ENCODE data around the gene ACER3. TPM values are rescaled to one million over a fixed set of nuclear protein-coding genes. Genes with fewer than 3 reads are reported as not detected.
A peak's percentile ranks its signal among the peaks of the same experiment; 100 is the strongest.
"Not testable (repeated sequence)": the region's sequence is repeated elsewhere in the genome, so short reads cannot be mapped to it uniquely, and the experiment has no call there.

ACER3 gene
- total RNA-seq, 1 donor from 2014 or later = 22.1 TPM

DNA sequence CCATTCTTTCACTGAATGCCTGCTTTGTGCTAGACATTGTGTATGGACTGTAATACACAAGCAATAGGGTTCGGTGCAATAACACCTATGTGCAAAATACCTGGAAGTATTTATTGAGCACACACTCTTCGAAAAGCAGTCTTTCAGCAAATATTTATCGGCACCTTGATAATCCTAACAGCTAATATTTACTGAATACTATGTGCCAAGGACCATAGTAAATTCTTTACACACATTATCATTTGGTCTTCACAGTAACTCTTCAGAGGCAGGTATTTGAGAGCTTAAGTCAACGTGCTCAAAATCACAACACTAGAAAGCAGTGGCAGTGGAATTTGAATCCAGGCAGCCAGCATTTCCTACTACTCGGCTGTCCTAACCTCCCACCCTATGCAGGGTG is 175.7 kb downstream of the ACER3 start:
- DNase-seq (ENCODE audit: extremely low read depth, low read depth, low spot score) = no peak

DNA sequence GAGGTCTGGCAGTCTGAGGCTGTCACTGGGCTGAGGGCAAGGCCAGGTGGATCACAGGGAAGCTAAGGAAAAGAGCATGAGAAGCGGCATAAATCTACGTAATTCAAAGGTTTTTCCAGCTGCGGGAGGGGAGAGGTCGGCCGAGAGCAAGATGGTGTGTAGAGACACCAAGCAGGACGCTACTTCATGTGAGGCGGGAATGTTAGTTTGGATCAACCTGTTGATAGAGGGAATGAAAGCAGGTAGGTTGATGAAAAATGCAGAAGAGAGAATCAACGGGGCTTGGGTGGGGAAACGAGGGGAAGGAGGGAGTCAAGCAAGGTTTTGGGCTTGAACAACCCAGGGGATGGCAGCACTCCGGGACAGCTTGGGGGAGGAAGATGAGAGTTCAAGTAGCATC is 176.3 kb downstream of the ACER3 start:
- no peak for DNase-seq (ENCODE audit: extremely low read depth, low read depth, low spot score)

DNA sequence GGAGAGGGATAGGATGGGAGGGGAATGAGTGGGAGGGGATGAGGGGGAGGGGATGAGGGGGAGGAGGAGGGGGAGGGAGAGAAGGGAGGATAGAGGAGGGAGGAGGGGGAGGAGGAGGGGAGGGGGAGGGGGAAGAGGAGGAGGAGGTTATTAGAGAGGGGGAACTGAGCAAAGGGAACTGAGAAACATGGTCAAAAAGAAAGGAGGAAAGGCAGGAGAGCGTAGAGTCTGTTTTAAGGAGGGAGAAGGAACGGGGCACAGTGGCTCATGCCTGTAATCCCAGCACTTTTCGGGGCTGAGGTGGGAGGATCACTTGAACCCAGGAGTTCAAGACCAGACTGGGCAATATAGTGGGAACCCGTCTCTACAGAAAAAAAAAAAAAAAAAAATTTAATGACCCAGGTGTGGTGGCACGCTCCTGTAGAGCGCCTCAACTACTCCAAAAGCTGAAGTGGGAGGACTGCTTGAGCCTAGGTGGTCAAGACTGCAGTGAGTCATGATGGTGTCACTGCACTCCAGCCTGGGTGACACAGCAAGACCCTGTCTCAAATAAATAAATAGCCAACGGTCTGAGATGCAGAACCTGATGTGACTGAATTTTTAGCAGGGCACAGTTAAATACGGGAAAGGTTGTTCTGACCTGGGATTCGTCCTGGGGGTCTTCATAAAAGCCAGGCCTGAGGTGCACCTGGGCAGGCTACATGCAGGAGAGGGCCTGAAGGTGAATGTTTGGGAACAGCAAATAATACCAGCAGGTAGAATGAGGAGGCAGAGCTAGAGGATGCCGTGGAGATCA is 177.5 kb downstream of the ACER3 start:
- no peak for DNase-seq (ENCODE audit: extremely low read depth, low read depth, low spot score)

DNA sequence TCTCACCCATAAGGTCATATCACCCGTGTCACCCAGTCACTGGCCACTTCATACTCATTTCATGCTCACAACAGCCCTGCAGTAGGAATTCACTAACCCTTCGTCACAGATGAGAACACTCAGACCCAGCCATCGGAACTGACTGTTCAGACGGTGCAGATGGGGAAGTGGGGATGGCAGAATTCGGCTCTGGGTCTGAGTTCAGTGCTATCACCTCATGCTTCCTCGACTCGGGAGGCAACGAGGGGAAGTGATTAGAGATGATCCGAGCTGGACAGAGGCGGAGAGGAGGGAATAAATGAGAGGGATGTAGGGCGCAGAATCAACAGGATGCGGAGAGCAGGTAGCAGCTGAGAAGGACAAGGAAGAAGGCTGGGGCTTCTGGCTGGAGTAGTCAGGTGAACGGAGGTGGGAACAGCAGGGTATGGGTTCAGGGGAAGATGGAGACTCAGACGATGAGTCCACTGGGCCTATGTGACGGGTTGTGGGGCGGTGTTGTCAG is 178.2 kb downstream of the ACER3 start:
- DNase-seq (ENCODE audit: extremely low read depth, low read depth, low spot score) = no peak

DNA sequence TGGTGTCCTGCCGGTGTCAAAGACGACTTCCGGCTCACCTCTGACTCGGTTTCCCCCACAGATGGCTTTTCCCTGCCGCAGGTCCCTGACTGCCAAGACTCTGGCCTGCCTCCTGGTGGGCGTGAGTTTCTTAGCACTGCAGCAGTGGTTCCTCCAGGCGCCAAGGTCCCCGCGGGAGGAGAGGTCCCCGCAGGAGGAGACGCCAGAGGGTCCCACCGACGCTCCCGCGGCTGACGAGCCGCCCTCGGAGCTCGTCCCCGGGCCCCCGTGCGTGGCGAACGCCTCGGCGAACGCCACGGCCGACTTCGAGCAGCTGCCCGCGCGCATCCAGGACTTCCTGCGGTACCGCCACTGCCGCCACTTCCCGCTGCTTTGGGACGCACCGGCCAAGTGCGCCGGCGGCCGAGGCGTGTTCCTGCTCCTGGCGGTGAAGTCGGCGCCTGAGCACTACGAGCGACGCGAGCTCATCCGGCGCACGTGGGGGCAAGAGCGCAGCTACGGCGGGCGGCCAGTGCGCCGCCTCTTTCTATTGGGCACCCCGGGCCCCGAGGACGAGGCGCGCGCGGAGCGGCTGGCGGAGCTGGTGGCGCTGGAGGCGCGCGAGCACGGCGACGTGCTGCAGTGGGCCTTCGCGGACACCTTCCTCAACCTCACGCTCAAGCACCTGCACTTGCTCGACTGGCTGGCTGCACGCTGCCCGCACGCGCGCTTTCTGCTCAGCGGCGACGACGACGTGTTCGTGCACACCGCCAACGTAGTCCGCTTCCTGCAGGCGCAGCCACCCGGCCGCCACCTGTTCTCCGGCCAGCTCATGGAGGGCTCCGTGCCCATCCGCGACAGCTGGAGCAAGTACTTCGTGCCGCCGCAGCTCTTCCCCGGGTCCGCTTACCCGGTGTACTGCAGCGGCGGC is 179.0 kb downstream of the ACER3 start:
- no peak for DNase-seq (ENCODE audit: extremely low read depth, low read depth, low spot score)

DNA sequence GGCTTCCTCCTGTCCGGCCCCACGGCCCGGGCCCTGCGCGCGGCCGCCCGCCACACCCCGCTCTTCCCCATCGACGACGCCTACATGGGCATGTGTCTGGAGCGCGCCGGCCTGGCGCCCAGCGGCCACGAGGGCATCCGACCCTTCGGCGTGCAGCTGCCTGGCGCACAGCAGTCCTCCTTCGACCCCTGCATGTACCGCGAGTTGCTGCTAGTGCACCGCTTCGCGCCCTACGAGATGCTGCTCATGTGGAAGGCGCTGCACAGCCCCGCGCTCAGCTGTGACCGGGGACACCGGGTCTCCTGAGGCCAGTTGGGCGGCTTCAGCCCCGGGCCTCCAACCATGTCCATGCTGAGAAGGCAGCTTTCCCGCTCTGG is 179.7 kb downstream of the ACER3 start:
- DNase-seq (ENCODE audit: extremely low read depth, low read depth, low spot score) = no peak

DNA sequence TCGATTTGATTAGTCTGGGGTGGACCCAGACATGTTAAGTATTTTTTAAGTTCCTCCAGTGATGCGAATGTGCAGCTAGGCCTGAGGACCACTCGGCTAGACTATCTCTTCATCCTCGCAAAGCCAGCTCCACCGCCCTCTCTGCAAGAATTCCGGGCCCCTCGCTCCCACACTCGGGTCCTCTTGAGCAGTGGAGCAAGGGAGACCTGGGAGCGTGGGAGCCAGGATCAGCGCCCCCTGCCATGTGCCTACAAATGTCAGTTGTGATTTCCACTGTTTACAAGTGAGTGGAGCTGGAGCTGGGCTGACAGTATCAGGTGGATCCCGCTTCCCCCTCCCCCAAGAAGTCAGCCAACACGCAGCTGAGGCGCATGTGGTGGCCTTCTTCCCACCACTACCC is 180.2 kb downstream of the ACER3 start:
- DNase-seq (ENCODE audit: extremely low read depth, low read depth, low spot score) = no peak

DNA sequence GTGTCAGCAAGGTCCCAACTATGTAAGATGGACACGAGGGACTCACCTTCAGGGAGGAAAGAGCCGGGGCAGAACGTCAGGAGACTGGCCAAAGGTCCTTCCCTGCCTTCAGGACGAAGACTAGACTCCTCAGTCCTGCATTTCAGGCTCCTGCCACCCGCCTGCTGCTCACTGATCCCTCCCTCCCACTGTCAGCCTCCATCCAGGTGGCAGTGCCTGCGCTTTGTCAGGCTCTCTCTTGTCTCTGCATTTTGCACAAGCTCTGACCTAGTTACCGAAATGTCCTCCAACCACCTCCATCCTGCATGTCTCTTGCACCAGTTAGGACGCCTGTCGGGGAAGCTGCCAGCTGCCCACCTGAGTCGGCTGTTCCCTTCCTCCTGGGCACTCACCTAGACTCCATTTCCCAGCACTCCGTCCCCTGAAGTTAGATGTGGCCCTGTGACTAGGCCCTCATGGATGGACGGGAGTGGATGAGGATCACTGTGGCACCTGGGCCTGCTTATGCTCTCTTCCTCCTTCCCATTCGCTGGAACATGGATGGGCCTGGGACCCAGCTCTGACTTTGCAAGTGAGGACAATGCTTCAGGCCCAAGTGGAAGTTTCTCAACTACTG is 181.5 kb downstream of the ACER3 start:
- no peak for DNase-seq (ENCODE audit: extremely low read depth, low read depth, low spot score)

DNA sequence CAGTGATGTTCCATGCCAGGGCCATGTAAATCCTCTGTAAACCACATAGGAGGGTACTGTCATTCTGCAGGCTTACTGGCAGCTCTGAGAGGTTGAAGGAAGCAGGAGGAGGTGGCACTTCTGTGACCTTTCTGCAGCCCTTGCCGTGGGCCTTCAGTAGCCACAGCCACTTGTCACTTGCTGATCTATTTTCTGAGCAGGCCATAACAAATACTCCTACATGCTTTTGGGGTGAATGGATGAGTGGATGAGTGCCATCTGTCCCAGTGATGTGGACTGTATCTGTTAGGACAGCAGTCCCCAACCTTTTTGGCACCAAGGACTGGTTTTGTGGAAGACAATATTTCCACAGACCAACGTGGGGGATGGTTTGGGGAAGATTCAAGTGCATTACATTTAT is 183.6 kb downstream of the ACER3 start:
- no peak for DNase-seq (ENCODE audit: extremely low read depth, low read depth, low spot score)

DNA sequence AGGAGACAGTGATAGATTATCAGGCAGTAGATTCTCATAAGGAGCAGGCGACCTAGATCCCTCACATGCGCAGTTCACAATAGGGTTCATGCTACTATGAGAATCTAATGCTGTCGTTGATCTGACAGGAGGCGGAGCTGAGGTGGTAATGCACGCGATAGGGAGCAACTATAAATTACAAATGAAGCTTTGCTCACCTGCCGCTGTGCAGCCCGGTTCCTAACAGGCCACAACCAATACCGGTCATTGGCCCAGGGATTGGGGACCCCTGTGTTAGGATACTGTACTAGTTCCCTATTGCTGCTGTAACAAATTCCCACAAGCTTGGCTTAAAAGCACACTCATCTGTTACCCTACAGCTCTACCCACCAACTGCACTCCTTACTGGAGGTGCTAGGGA is 184.2 kb downstream of the ACER3 start:
- DNase-seq (ENCODE audit: extremely low read depth, low read depth, low spot score) = no peak

DNA sequence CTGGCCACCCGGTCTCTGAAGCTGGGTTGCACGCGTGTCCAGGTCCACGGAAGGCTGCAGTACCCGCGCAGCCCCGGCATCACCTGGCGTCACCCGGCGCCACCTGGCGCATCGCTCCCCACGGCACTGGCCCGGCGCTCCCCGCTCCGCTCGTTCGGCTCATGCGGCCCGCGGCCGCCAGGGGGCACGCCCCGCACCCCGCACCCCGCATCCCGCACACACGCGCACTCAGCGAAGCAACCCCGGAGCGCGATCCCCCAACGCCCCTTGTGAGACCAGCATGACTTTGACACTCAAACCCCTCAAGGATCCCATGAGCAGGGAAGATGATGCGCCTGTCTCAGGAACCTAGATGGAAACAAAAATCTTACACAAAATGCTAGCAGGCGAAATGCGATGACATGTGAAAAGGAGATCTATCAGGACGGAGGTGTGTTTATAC is 185.4 kb downstream of the ACER3 start:
- no peak for DNase-seq (ENCODE audit: extremely low read depth, low read depth, low spot score)

DNA sequence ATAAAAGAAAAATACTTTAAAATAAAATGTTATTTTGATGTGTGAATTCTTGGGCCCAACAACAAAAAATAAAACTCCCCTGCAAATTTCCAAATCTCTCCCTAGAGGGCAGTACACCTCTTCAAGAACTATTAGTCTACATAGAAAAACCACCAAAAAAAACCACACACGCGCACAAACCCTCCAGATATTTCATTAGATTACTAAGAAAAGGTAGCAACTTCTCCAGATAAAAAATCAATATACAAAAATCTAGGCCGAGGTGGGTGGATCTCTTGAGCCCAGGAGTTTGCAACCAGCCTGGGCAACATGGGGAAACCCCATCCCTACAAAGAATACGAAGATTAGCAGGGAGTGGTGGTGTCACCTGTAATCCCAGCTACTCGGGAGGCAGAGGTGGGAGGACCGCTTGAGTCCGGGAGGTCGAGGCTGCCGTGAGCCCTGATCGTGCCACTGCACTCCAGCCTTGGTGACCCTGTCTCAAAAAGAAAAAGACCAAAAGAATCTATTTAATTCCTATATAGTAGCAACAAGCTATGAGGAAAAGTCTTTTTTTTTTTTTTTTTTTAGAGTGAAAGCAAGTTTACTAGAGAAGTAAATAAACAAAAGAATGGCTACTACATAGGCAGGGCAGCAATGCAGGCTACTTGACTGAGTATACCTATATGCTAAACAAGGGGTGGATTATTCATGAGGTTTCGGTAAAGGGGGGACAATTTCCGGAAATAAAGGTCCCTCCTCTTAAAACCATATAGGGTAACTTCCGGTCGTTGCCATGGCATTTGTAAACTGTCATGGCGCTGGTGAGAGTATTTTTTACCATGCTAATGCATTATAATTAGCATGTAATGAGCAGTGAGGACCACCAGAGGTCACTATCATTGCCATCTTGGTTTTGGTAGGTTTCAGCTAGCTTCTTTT is 186.5 kb downstream of the ACER3 start:
- DNase-seq (ENCODE audit: extremely low read depth, low read depth, low spot score) = peak; percentile 92

DNA sequence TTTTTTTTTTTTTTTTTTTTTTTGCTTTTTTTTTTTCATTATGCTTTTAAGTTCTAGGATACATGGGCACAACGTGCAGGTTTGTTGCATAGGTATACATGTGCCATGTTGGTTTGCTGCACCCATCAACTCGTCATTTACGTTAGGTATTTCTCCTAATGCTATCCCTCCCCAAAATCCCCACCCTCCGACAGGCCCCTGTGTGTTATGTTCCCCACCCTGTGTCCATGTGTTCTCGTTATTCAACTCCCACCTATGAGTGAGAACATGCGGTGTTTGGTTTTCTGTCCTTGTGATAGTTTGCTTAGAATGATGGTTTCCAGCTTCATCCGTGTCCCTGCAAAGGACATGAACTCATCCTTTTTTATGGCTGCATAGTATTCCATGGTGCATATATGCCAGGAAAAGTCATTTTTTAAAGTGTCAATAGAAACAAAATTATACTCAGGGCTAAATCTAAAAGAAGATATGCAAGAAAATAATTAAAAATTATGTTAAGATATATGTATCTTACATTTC is 187.3 kb downstream of the ACER3 start:
- not testable (repeated sequence) for DNase-seq (ENCODE audit: extremely low read depth, low read depth, low spot score)

DNA sequence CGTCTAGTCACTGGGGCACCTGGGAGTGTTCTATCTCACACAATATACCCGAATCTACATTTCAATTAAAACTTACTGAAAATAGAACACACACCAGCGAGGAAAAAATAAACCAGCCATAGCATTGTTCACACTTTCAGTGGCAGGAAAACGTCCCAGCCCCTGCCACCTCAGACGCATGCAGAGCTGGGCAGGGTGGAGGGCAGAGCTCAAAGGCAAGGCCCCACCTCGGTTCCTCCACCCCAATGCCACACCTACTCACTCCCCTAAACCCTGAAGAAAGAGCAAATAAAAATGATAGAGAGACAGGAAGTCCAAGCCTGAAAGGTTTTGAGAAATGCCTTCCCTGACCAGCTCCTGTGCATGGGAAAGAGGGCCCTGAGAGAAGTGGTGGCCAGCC is 188.3 kb downstream of the ACER3 start:
- no peak for DNase-seq (ENCODE audit: extremely low read depth, low read depth, low spot score)

DNA sequence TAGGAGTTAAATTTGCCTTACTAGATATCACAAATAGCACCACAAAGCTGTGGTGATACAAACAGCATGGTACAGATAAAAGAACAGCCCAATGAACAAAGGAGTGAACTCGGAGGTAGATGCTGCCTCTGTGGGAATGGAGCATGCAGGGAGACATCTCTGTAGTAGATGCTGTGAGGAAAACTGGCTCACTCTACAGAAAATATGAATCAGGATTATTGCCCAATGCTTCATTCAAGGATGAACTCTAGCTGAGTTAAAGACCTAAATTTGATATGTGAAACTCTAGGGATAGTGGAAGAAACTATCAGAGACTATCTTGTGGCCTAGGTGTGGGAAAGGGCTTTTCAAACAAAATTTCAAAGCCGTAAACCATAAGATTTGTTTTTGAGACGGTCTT is 190.8 kb downstream of the ACER3 start:
- no peak for DNase-seq (ENCODE audit: extremely low read depth, low read depth, low spot score)

DNA sequence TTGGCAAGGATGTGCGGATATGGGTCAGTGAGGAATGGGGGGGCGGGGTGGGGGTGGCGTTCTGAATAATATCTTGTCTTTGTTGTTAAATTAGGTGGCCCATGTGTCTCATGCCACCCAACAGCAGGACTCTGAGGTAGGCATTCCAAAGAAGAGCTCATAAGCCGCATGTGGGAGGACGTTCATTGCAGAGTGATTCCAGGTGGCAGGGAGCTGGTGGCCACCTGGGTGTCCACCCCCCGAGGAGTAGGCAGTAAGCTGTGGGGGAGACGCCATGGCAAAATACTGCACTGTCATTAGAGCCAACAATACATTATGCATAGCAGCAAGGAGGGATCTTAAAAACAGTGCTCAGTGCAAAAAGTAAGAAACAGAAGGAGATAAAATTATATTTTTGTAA is 191.8 kb downstream of the ACER3 start:
- no peak for DNase-seq (ENCODE audit: extremely low read depth, low read depth, low spot score)

DNA sequence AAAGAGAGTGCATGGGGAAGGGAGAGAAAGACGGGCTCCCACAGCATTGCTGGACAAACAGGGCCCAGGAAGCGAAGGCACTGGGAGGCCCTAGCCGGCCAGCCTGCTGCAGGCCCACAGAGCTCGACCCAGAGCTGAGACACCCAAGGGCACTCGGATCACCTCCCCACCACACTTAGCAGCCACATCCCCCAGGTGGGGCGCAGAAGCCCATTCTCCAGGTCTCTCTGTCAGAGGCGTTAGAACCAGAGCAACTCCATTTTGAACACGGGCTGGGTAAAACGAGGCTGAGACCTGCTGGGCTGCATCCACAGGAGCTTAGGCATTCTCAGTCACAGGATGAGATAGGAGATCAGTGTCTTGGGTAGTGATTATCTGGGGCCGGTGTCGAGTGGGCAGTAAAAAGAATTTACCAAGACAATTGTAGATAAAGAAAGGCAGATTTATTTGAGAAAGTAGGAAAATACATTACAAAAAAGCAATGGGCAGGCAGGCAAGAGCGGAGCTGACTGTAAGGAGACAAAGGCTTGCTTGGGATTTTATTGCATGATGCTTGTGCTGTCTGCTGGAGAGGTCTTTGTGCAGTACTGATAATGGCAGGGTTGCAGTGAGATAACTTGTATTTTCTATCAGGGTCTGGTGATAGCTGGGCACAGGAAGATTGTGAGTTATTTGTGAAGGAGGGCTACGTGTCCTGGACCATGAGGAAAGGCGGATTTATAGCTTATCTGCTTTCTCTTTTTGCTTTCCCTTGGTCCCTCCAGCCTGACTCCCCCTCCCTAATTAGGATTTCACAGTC is 192.7 kb downstream of the ACER3 start:
- no peak for DNase-seq (ENCODE audit: extremely low read depth, low read depth, low spot score)

DNA sequence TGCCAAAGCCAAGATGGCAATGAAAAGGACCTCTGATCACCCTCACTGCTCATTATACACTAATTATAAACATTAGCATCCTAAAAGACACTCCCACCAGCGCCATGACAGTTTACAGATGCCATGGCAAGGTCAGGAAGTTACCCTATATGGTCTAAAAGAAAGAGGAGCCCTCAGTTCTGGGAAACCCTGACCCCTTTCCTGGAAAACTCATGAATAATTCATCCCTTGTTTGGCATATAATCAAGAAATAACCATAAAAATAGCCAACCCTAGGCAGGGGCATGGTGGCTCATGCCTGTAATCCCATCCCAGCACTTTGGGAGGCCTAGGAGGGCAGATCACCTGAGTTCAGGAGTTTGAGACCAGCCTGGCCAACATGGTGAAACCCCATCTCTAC is 193.4 kb downstream of the ACER3 start:
- DNase-seq (ENCODE audit: extremely low read depth, low read depth, low spot score) = no peak

DNA sequence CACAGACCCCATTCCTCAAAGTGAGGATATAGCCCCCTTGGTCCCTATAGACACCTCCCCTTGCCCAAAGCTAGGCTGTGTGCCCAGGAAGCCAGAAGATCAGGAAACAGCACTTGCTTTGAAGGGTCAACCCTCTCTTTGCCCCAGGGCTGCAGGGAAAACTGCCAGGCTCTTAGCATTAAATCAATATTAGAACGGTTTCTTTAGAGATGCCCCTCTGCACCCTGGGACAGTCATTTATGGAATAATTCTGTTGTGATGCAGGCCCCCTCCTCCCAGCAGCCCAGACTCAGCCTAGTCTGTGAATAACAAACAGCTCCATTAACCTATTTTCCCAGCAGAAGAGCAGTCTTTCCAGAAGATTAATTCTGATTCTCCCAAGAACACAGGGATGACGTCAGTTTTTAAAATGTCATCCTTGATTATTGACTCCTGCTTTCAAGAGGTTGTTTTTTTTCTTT is 194.4 kb downstream of the ACER3 start:
- DNase-seq (ENCODE audit: extremely low read depth, low read depth, low spot score) = no peak

Data from glomerular endothelial cell (primary cell).